NT2/D1 (cell line): Measurements from ENCODE around the gene ADGRL3.

Experiments
- DNase-seq: peaks from one replicate; pipeline ENCODE4 v3.0.0-alpha.2; 2011; ENCODE audit warnings: low read depth, low spot score
- H3K27me3 ChIP-seq: 2 replicates; pipeline ENCODE4 v1.6.0; 2011; ENCODE audit warnings: mild to moderate bottlenecking; ENCODE audit not compliant: insufficient read length, insufficient read depth
- H3K36me3 ChIP-seq: 2 replicates; pipeline ENCODE4 v1.6.1; 2011; ENCODE audit warnings: mild to moderate bottlenecking, low read length, mixed read lengths; ENCODE audit not compliant: insufficient read depth, insufficient read length
- H3K4me1 ChIP-seq: 2 replicates; pipeline ENCODE4 v1.5.1; 2011; ENCODE audit not compliant: insufficient read depth, insufficient read length
- H3K4me3 ChIP-seq: 2 replicates; pipeline ENCODE4 v1.5.1; 2011; ENCODE audit warnings: low read depth; ENCODE audit not compliant: insufficient read length
- H3K9ac ChIP-seq: 2 replicates; pipeline ENCODE4 v1.6.0; 2011; ENCODE audit warnings: low read depth; ENCODE audit not compliant: insufficient read length
- H3K9me3 ChIP-seq: 2 replicates; pipeline ENCODE4 v1.5.1; 2011; ENCODE audit warnings: mild to moderate bottlenecking, low read length; ENCODE audit not compliant: insufficient read depth
- SUZ12 ChIP-seq: IDR thresholded peaks from 2 replicates; pipeline ENCODE4 v1.6.1; 2011; ENCODE audit not compliant: insufficient read length, insufficient read depth; ENCODE audit errors: extremely low read depth
- YY1 ChIP-seq: IDR thresholded peaks from 2 replicates; pipeline ENCODE4 v1.6.1; 2011; ENCODE audit not compliant: insufficient read length, insufficient read depth
- ZNF274 ChIP-seq: IDR thresholded peaks from 2 replicates; pipeline ENCODE4 v1.6.1; 2011; ENCODE audit warnings: mild to moderate bottlenecking, low read depth, low read length

ADGRL3 gene

DNA sequence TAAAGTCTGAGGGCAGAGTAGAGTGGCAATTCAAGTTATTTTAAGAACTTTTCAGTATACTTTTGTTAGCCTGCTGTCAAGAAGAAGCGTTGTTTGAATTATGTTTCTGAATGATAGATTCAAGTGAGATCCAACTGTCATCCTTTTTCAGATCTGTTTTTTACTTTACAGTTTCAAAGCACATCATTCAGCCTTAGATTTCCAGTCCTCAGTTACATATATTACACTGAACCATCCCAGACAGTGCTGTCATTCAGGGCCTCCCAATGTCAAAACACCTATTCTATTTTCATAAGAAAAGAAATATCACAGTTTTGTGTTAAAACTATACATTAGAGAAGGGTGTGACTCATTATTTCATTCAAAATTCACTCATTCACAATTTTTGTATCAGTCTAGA, 856.9 kb downstream of the ADGRL3 start:
- no peak for DNase-seq
- Histone ChIP-seq H3K9ac (no peak overlapping the region), H3K4me3 (no peak overlapping the region), H3K27me3 (no peaks in the 10 kb centered on the region), H3K4me1 (no peaks in the 10 kb centered on the region), H3K36me3 (no peaks in the 10 kb centered on the region), H3K9me3 (no peaks in the 10 kb centered on the region)
- TF ChIP-seq YY1 (no peak), SUZ12 (no peak), ZNF274 (no peak)

DNA sequence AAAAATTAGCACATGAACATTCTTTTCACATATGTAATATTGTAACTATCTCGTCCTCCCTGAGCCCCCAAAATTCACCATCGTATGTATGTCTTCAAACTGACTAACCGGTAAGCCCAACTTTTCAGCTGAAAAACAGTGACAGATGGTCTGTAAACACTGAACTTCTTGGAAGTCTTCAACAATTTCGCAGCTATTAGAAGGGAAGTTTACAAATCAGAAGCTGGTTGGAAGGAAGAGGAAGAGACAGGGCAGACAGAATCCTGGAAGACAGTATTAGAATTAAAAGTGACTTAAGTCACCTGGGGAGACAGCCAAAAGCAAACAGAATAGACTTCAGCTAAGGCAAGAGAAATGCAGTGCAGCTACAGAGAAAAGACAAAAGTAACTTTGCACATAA, 858.4 kb downstream of the ADGRL3 start:
- TF ChIP-seq SUZ12 (no peak), ZNF274 (no peak), YY1 (no peak)
- Histone ChIP-seq H3K9ac (no peak overlapping the region), H3K4me1 (no peaks in the 10 kb centered on the region), H3K36me3 (no peaks in the 10 kb centered on the region), H3K4me3 (no peak overlapping the region), H3K27me3 (no peaks in the 10 kb centered on the region), H3K9me3 (no peaks in the 10 kb centered on the region)
- no peak for DNase-seq

DNA sequence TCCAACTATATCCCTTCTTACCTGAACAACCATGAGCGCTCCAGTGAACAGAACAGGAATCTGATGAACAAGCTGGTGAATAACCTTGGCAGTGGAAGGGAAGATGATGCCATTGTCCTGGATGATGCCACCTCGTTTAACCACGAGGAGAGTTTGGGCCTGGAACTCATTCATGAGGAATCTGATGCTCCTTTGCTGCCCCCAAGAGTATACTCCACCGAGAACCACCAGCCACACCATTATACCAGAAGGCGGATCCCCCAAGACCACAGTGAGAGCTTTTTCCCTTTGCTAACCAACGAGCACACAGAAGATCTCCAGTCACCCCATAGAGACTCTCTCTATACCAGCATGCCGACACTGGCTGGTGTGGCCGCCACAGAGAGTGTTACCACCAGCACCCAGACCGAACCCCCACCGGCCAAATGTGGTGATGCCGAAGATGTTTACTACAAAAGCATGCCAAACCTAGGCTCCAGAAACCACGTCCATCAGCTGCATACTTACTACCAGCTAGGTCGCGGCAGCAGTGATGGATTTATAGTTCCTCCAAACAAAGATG, 870.2 kb downstream of the ADGRL3 start:
- Histone ChIP-seq H3K27me3 (no peaks in the 10 kb centered on the region), H3K36me3 (no peaks in the 10 kb centered on the region), H3K9ac (no peak overlapping the region), H3K9me3 (no peaks in the 10 kb centered on the region), H3K4me1 (no peaks in the 10 kb centered on the region), H3K4me3 (no peak overlapping the region)
- DNase-seq, result no peak
- TF ChIP-seq YY1 (no peak), ZNF274 (no peak), SUZ12 (no peak)

DNA sequence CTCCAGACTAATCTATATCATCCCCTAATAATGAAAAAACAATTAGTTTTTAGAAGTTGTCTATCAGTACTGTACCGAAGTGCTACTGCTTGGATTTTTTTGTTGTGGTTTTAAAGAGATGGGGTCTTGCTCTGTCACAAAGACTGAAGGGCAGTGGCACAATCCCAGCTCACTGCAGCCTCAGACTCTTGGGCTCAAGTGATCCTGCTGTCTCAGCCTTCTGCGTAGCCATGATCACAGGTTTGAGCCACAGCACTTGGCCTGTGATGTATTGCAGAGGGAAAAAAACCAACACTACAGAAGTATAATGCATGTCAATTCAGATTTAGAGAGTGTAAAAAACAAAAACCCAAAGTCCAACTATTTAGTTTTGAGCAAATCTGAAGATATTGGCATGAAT, 875.0 kb downstream of the ADGRL3 start:
- Histone ChIP-seq H3K9me3 (no peaks in the 10 kb centered on the region), H3K4me3 (no peak overlapping the region), H3K4me1 (no peaks in the 10 kb centered on the region), H3K36me3 (no peaks in the 10 kb centered on the region), H3K9ac (no peak overlapping the region), H3K27me3 (no peaks in the 10 kb centered on the region)
- TF ChIP-seq ZNF274, result no peak
- no peak for TF ChIP-seq SUZ12
- no peak for TF ChIP-seq YY1
- DNase-seq, result no peak

DNA sequence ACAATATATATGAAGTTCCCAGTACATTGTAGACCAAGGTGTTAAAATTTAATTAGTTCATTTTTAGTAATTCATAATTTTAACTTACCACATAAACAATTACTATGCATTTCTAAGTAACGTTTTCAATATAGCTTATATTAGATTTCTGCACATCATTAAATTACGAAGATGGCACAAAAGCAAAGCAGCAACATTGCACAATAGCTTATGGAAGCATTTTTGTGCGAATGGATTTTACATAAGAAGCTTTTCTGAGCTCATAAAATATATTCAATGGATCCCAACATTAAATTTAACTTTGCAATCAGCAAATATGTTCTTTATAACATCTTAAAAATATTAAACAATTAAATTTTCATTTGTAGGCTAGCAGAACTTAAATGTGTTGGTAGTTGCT, 875.4 kb downstream of the ADGRL3 start:
- no peaks in the 10 kb centered on the region for H3K27me3 ChIP-seq
- TF ChIP-seq ZNF274 (no peak), YY1 (no peak), SUZ12 (no peak)
- no peak for DNase-seq
- H3K4me3 ChIP-seq, result no peak overlapping the region
- no peaks in the 10 kb centered on the region for H3K36me3 ChIP-seq
- no peaks in the 10 kb centered on the region for H3K9me3 ChIP-seq
- H3K4me1 ChIP-seq, result no peaks in the 10 kb centered on the region
- H3K9ac ChIP-seq, result no peak overlapping the region

DNA sequence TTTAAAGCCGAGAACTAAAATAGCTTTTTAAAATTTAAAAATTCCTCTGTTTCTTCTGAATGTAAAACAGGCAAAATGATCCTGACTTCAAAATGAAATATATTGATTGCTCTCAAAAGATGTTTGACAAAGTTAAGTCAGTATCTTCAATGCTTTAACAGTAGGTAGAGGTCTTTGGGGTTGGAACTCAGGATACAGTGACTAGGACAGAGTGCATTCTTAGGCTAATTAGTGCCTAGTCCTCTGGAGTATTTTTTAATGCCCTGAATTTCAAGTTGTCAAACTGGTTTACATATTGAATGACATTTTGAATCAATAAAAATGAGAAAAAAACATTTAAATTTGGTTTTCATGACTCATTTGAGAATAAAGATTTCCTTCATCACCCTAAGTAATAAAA, 877.3 kb downstream of the ADGRL3 start:
- no peak for DNase-seq
- Histone ChIP-seq H3K4me1 (no peaks in the 10 kb centered on the region), H3K36me3 (no peaks in the 10 kb centered on the region), H3K4me3 (no peak overlapping the region), H3K9me3 (no peaks in the 10 kb centered on the region), H3K27me3 (no peaks in the 10 kb centered on the region), H3K9ac (no peak overlapping the region)
- no peak for TF ChIP-seq ZNF274
- TF ChIP-seq YY1, result no peak
- TF ChIP-seq SUZ12, result no peak

DNA sequence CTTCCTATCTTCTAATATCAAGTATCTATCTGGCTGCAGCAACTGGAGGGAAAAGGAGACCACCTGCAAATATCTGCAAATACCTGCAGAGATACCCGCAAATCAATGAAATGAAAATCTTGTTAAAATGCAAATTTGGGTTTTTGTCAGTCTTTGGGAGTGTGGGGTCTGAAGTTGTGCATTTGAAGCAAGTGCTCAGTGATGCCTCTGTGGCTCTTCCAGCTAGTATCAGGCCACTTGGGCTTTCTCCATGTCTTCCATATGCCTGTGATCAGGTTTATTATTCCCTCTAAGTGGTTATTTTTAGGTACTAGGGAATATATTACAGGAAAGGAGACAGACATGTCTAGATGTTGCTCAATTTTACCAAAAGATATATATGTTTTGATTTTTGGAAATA, 880.3 kb downstream of the ADGRL3 start:
- no peak for DNase-seq
- H3K4me3 ChIP-seq, result no peak overlapping the region
- no peak overlapping the region for H3K9ac ChIP-seq
- H3K36me3 ChIP-seq, result no peaks in the 10 kb centered on the region
- no peak for TF ChIP-seq YY1
- TF ChIP-seq SUZ12, result no peak
- TF ChIP-seq ZNF274, result no peak
- no peaks in the 10 kb centered on the region for H3K27me3 ChIP-seq
- no peaks in the 10 kb centered on the region for H3K4me1 ChIP-seq
- H3K9me3 ChIP-seq, result no peaks in the 10 kb centered on the region
